ENCODE data around the gene DPH3.

DPH3 gene

GRCh38 chr3:16245609-16246008 is 19.1 kb downstream of the DPH3 start:
- TF ChIP-seq POLR2AphosphoS5 (IDR thresholded peaks at IDR 0.05; ENCODE audit: low read depth, low read length) (no peak), TAF1 (IDR thresholded peaks at IDR 0.05; ENCODE audit: borderline replicate concordance, insufficient read depth, low read length) (no peak), SIN3A (IDR thresholded peaks at IDR 0.05; ENCODE audit: borderline replicate concordance, insufficient read depth, low read length) (no peak), FOXP2 (optimal IDR thresholded peaks at IDR 0.05; ENCODE audit: borderline replicate concordance, extremely low read depth, extremely low read length, insufficient read depth) (no peak)
- TF ChIP-seq, protein P1, sequence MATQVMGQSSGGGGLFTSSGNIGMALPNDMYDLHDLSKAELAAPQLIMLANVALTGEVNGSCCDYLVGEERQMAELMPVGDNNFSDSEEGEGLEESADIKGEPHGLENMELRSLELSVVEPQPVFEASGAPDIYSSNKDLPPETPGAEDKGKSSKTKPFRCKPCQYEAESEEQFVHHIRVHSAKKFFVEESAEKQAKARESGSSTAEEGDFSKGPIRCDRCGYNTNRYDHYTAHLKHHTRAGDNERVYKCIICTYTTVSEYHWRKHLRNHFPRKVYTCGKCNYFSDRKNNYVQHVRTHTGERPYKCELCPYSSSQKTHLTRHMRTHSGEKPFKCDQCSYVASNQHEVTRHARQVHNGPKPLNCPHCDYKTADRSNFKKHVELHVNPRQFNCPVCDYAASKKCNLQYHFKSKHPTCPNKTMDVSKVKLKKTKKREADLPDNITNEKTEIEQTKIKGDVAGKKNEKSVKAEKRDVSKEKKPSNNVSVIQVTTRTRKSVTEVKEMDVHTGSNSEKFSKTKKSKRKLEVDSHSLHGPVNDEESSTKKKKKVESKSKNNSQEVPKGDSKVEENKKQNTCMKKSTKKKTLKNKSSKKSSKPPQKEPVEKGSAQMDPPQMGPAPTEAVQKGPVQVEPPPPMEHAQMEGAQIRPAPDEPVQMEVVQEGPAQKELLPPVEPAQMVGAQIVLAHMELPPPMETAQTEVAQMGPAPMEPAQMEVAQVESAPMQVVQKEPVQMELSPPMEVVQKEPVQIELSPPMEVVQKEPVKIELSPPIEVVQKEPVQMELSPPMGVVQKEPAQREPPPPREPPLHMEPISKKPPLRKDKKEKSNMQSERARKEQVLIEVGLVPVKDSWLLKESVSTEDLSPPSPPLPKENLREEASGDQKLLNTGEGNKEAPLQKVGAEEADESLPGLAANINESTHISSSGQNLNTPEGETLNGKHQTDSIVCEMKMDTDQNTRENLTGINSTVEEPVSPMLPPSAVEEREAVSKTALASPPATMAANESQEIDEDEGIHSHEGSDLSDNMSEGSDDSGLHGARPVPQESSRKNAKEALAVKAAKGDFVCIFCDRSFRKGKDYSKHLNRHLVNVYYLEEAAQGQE (IDR thresholded peaks at IDR 0.05; ENCODE audit: insufficient read depth in 1 of 2, low read depth in 2 of 2, low read length in 2 of 2), result no peak

GRCh38 chr3:16243706-16244490 is 20.8 kb downstream of the DPH3 start:
- TF ChIP-seq SIN3A (IDR thresholded peaks at IDR 0.05; ENCODE audit: borderline replicate concordance, insufficient read depth, low read length), result no peak
- TF ChIP-seq TAF1 (IDR thresholded peaks at IDR 0.05; ENCODE audit: borderline replicate concordance, insufficient read depth, low read length), result no peak
- no peak for TF ChIP-seq FOXP2 (optimal IDR thresholded peaks at IDR 0.05; ENCODE audit: borderline replicate concordance, extremely low read depth, extremely low read length, insufficient read depth)
- TF ChIP-seq, protein P1 (IDR thresholded peaks at IDR 0.05; ENCODE audit: insufficient read depth in 1 of 2, low read depth in 2 of 2, low read length in 2 of 2), result no peak
- no peak for TF ChIP-seq POLR2AphosphoS5 (IDR thresholded peaks at IDR 0.05; ENCODE audit: low read depth, low read length)

- TF ChIP-seq FOXP2 (optimal IDR thresholded peaks at IDR 0.05; ENCODE audit: borderline replicate concordance, extremely low read depth, extremely low read length, insufficient read depth), result no peak
- no peak for TF ChIP-seq SIN3A (IDR thresholded peaks at IDR 0.05; ENCODE audit: borderline replicate concordance, insufficient read depth, low read length)
- TF ChIP-seq, protein P1 (IDR thresholded peaks at IDR 0.05; ENCODE audit: insufficient read depth in 1 of 2, low read depth in 2 of 2, low read length in 2 of 2), result no peak
- no peak for TF ChIP-seq TAF1 (IDR thresholded peaks at IDR 0.05; ENCODE audit: borderline replicate concordance, insufficient read depth, low read length)
- no peak for TF ChIP-seq POLR2AphosphoS5 (IDR thresholded peaks at IDR 0.05; ENCODE audit: low read depth, low read length)
Observed at GRCh38 chr3:16242177-16242576, 22.6 kb downstream of the DPH3 start.

DNA sequence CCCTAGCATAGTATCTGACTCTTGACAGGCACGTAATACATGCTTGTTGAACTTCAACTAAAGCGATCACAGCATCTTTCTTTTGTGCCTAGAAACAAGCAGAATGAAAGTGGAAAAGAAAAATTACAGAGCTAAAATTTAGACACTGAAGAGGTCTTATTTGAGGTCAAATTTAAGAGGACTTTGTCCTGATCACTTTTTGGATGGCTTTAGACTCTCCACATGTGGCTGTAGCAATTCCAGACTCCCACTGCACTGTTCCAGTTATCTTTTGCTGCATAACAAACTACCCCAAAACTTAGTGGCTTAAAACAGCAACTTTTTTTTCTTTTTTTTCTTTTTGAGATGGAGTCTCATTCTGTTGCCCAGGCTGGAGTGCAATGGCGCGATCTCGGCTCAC is 23.5 kb downstream of the DPH3 start:
- no peak for TF ChIP-seq POLR2AphosphoS5 (IDR thresholded peaks at IDR 0.05; ENCODE audit: low read depth, low read length)
- TF ChIP-seq, protein P1 (IDR thresholded peaks at IDR 0.05; ENCODE audit: insufficient read depth in 1 of 2, low read depth in 2 of 2, low read length in 2 of 2), result no peak
- TF ChIP-seq TAF1 (IDR thresholded peaks at IDR 0.05; ENCODE audit: borderline replicate concordance, insufficient read depth, low read length), result no peak
